Measurements from ENCODE around the gene RASSF7. TPM values are rescaled to one million over a fixed set of nuclear protein-coding genes. Genes with fewer than 3 reads are reported as not detected.
A peak's percentile ranks its signal among the peaks of the same experiment; 100 is the strongest.

The RASSF7 gene
- total RNA-seq, 1 experiment from 2014 or later, result 58.6 TPM

GRCh38 chr11:611001-611996 is 50.5 kb downstream of the RASSF7 start:
- ChIA-PET POLR2A (ENCODE audit: unreplicated experiment) (no interaction called here), CTCF (no interaction called here)
- H4K20me1 ChIP-seq (ENCODE audit: low read length), result peaks cover 18% of the 10 kb centered on the region
- no peaks in the 10 kb centered on the region for H3K9me3 ChIP-seq (ENCODE audit: low read length)
- no TSS peak for BruUV-seq (replicated peaks)
- peaks cover 37% of the 10 kb centered on the region for H3K36me3 ChIP-seq (ENCODE audit: low read depth, low read length)
- H3K4me3 ChIP-seq (ENCODE audit: low read length), result no peak overlapping the region
- no peaks in the 10 kb centered on the region for H3K9me2 ChIP-seq (replicated peaks; ENCODE audit: low read length)
- H3K9ac ChIP-seq (ENCODE audit: low read length), result no peak overlapping the region
- H3K4me2 ChIP-seq (ENCODE audit: low read length), result no peak overlapping the region
- DNase-seq (no peak), ATAC-seq (no peak)
- intact Hi-C loops (cut with micrococcal nuclease), result loop anchor here (10.0 kb wide), 1 partner anchor 46 kb away; the partner anchor contains the start of genes LMNTD2 and RASSF7
- H3K27ac ChIP-seq (ENCODE audit: low read length), result no peak overlapping the region
- no peaks in the 10 kb centered on the region for H3K27me3 ChIP-seq (ENCODE audit: low read length)
- peaks cover 26% of the 10 kb centered on the region for H3K4me1 ChIP-seq (ENCODE audit: insufficient read depth, low read length)
- H3F3A ChIP-seq (ENCODE audit: low read length, unreplicated experiment), result peaks cover 7% of the 10 kb centered on the region
- H2AFZ ChIP-seq (ENCODE audit: low read length), result no peak overlapping the region
- H3K79me2 ChIP-seq (ENCODE audit: low read length), result peaks cover 8% of the 10 kb centered on the region; the same call in 1 of the 2 replicates
- TF ChIP-seq EZH2phosphoT487 (IDR thresholded peaks at IDR 0.05; ENCODE audit: borderline replicate concordance, low read length) (no peak), EZH2 (IDR thresholded peaks at IDR 0.05; ENCODE audit: low read length, unreplicated experiment) (no peak)

GRCh38 chr11:612201-612960 is 51.6 kb downstream of the RASSF7 start:
- Histone ChIP-seq H3K9me2 (replicated peaks; ENCODE audit: low read length) (no peaks in the 10 kb centered on the region), H4K20me1 (ENCODE audit: low read length) (peaks cover 18% of the 10 kb centered on the region), H3K4me3 (ENCODE audit: low read length) (no peak overlapping the region), H3K27me3 (ENCODE audit: low read length) (no peaks in the 10 kb centered on the region), H3K9ac (ENCODE audit: low read length) (no peak overlapping the region), H3K4me2 (ENCODE audit: low read length) (no peak overlapping the region), H3K9me3 (ENCODE audit: low read length) (no peaks in the 10 kb centered on the region), H3K79me2 (ENCODE audit: low read length) (peaks cover 8% of the 10 kb centered on the region; the same call in 1 of the 2 replicates), H3K27ac (ENCODE audit: low read length) (no peak overlapping the region), H3K4me1 (ENCODE audit: insufficient read depth, low read length) (peaks cover 28% of the 10 kb centered on the region), H3K36me3 (ENCODE audit: low read depth, low read length) (peaks cover 29% of the 10 kb centered on the region), H3F3A (ENCODE audit: low read length, unreplicated experiment) (peaks cover 7% of the 10 kb centered on the region), H2AFZ (ENCODE audit: low read length) (no peak overlapping the region)
- ATAC-seq (no peak), DNase-seq (peak; percentile 53)
- CTCF ChIA-PET, result no interaction called here
- intact Hi-C loops (cut with micrococcal nuclease), result loop anchor here (10.0 kb wide), 1 partner anchor 48 kb away; the partner anchor contains the start of genes LMNTD2 and RASSF7
- no TSS peak for BruUV-seq (replicated peaks)
- TF ChIP-seq, protein P1, sequence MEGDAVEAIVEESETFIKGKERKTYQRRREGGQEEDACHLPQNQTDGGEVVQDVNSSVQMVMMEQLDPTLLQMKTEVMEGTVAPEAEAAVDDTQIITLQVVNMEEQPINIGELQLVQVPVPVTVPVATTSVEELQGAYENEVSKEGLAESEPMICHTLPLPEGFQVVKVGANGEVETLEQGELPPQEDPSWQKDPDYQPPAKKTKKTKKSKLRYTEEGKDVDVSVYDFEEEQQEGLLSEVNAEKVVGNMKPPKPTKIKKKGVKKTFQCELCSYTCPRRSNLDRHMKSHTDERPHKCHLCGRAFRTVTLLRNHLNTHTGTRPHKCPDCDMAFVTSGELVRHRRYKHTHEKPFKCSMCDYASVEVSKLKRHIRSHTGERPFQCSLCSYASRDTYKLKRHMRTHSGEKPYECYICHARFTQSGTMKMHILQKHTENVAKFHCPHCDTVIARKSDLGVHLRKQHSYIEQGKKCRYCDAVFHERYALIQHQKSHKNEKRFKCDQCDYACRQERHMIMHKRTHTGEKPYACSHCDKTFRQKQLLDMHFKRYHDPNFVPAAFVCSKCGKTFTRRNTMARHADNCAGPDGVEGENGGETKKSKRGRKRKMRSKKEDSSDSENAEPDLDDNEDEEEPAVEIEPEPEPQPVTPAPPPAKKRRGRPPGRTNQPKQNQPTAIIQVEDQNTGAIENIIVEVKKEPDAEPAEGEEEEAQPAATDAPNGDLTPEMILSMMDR (conservative IDR thresholded peaks at IDR 0.05; ENCODE audit: low read depth, low read length), result peak; percentile 47
- TF ChIP-seq EZH2phosphoT487 (IDR thresholded peaks at IDR 0.05; ENCODE audit: borderline replicate concordance, low read length), result no peak
- no peak for TF ChIP-seq EZH2 (IDR thresholded peaks at IDR 0.05; ENCODE audit: low read length, unreplicated experiment)
- POLR2A ChIA-PET (ENCODE audit: unreplicated experiment), result no interaction called here

- H3F3A ChIP-seq (ENCODE audit: low read length, unreplicated experiment), result peaks cover 7% of the 10 kb centered on the region
- H4K20me1 ChIP-seq (ENCODE audit: low read length), result peaks cover 18% of the 10 kb centered on the region
- intact Hi-C loops (cut with micrococcal nuclease), result loop anchor here (10.0 kb wide), 1 partner anchor 48 kb away; the partner anchor contains the start of genes LMNTD2 and RASSF7
- ChIA-PET CTCF (no interaction called here), POLR2A (ENCODE audit: unreplicated experiment) (no interaction called here)
- H3K9ac ChIP-seq (ENCODE audit: low read length), result no peak overlapping the region
- H3K4me1 ChIP-seq (ENCODE audit: insufficient read depth, low read length), result peaks cover 28% of the 10 kb centered on the region
- H3K9me3 ChIP-seq (ENCODE audit: low read length), result no peaks in the 10 kb centered on the region
- no peak for ATAC-seq
- H3K36me3 ChIP-seq (ENCODE audit: low read depth, low read length), result peaks cover 29% of the 10 kb centered on the region
- TF ChIP-seq EZH2 (IDR thresholded peaks at IDR 0.05; ENCODE audit: low read length, unreplicated experiment) (no peak), EZH2phosphoT487 (IDR thresholded peaks at IDR 0.05; ENCODE audit: borderline replicate concordance, low read length) (no peak)
- TF ChIP-seq, protein P1 (conservative IDR thresholded peaks at IDR 0.05; ENCODE audit: low read depth, low read length), result no peak
- H3K27ac ChIP-seq (ENCODE audit: low read length), result no peak overlapping the region
- TSS peak; percentile 1 for BruUV-seq (replicated peaks)
- no peaks in the 10 kb centered on the region for H3K9me2 ChIP-seq (replicated peaks; ENCODE audit: low read length)
- H3K4me3 ChIP-seq (ENCODE audit: low read length), result no peak overlapping the region
- no peak overlapping the region for H2AFZ ChIP-seq (ENCODE audit: low read length)
- H3K4me2 ChIP-seq (ENCODE audit: low read length), result no peak overlapping the region
- H3K27me3 ChIP-seq (ENCODE audit: low read length), result no peaks in the 10 kb centered on the region
- no peak for DNase-seq
- peaks cover 8% of the 10 kb centered on the region; the same call in 1 of the 2 replicates for H3K79me2 ChIP-seq (ENCODE audit: low read length)
These were observed 52.2 kb downstream of the RASSF7 start for GRCh38 chr11:612961-613300.
